ENCODE data around the gene CDKN2D. TPM values are rescaled to one million over a fixed set of nuclear protein-coding genes. Genes with fewer than 3 reads are reported as not detected.

Gene CDKN2D
- 10 to 100 TPM; 55.8 to 62.3 TPM for total RNA-seq

- H3K36me3 Mint-ChIP-seq, result peaks cover 28% of the 10 kb centered on the region
- peak within 1 kb of the TSS; percentile 91 for H3K4me3 Mint-ChIP-seq
- peak within 1 kb of the TSS; percentile 99 for H3K27ac Mint-ChIP-seq
- no peaks in the 10 kb centered on the region for H3K27me3 Mint-ChIP-seq
- DNase-seq, result peak; percentile 100
- H3K9me3 Mint-ChIP-seq, result no peaks in the 10 kb centered on the region
- H3K4me1 Mint-ChIP-seq, result peaks cover 27% of the 10 kb centered on the region
These were observed at the start of gene CDKN2D for GRCh38 chr19:10568826-10569651. Gene CDKN2D (minus strand): TSS chr19:10568979. CDS start chr19:10568653, 326 bp downstream.

GRCh38 chr19:10617409-10618121, 48.8 kb upstream of the CDKN2D start:
- peaks cover 34% of the 10 kb centered on the region for H3K36me3 Mint-ChIP-seq
- DNase-seq, result no peak
- H3K9me3 Mint-ChIP-seq, result no peaks in the 10 kb centered on the region
- peaks cover 34% of the 10 kb centered on the region for H3K4me1 Mint-ChIP-seq
- H3K4me3 Mint-ChIP-seq, result no peak overlapping the region
- H3K27ac Mint-ChIP-seq, result peak overlapping the region; percentile 76
- H3K27me3 Mint-ChIP-seq, result no peaks in the 10 kb centered on the region

GRCh38 chr19:10615429-10616023, 46.7 kb upstream of the CDKN2D start:
- Mint-ChIP-seq H3K36me3 (peaks cover 25% of the 10 kb centered on the region), H3K4me3 (no peak overlapping the region), H3K27ac (peak overlapping the region; percentile 42), H3K9me3 (no peaks in the 10 kb centered on the region), H3K4me1 (peaks cover 26% of the 10 kb centered on the region), H3K27me3 (no peaks in the 10 kb centered on the region)
- DNase-seq, result no peak

- Mint-ChIP-seq H3K27me3 (no peaks in the 10 kb centered on the region), H3K4me3 (no peak overlapping the region), H3K4me1 (peaks cover 24% of the 10 kb centered on the region), H3K36me3 (peaks cover 21% of the 10 kb centered on the region), H3K9me3 (no peaks in the 10 kb centered on the region), H3K27ac (no peak overlapping the region)
- DNase-seq, result no peak
These were observed 43.8 kb upstream of the CDKN2D start for GRCh38 chr19:10612499-10613119.

- H3K4me1 Mint-ChIP-seq, result peaks cover 26% of the 10 kb centered on the region
- H3K4me3 Mint-ChIP-seq, result no peak overlapping the region
- no peaks in the 10 kb centered on the region for H3K9me3 Mint-ChIP-seq
- H3K36me3 Mint-ChIP-seq, result peaks cover 24% of the 10 kb centered on the region
- DNase-seq, result no peak
- no peaks in the 10 kb centered on the region for H3K27me3 Mint-ChIP-seq
- H3K27ac Mint-ChIP-seq, result no peak overlapping the region
These were observed 43.1 kb upstream of the CDKN2D start for GRCh38 chr19:10611907-10612306.

- DNase-seq, result peak; percentile 16
- Mint-ChIP-seq H3K4me1 (peaks cover 23% of the 10 kb centered on the region), H3K27ac (peak overlapping the region; percentile 98), H3K4me3 (peak overlapping the region; percentile 96), H3K27me3 (no peaks in the 10 kb centered on the region), H3K36me3 (peaks cover 9% of the 10 kb centered on the region), H3K9me3 (no peaks in the 10 kb centered on the region)
These were observed 35.7 kb upstream of the CDKN2D start for GRCh38 chr19:10604460-10604980.

- peak; percentile 27 for DNase-seq
- peak overlapping the region; percentile 98 for H3K27ac Mint-ChIP-seq
- H3K36me3 Mint-ChIP-seq, result peaks cover 9% of the 10 kb centered on the region
- peak overlapping the region; percentile 96 for H3K4me3 Mint-ChIP-seq
- H3K27me3 Mint-ChIP-seq, result no peaks in the 10 kb centered on the region
- no peaks in the 10 kb centered on the region for H3K9me3 Mint-ChIP-seq
- peaks cover 23% of the 10 kb centered on the region for H3K4me1 Mint-ChIP-seq
These were observed 35.2 kb upstream of the CDKN2D start for GRCh38 chr19:10603873-10604459.

- Mint-ChIP-seq H3K4me3 (peak overlapping the region; percentile 96), H3K27ac (peak overlapping the region; percentile 98), H3K4me1 (peaks cover 23% of the 10 kb centered on the region), H3K36me3 (peaks cover 9% of the 10 kb centered on the region), H3K9me3 (no peaks in the 10 kb centered on the region), H3K27me3 (no peaks in the 10 kb centered on the region)
- peak; percentile 84 for DNase-seq
These were observed 34.5 kb upstream of the CDKN2D start for GRCh38 chr19:10603084-10603872.

- peak overlapping the region; percentile 96 for H3K4me3 Mint-ChIP-seq
- peak; percentile 89 for DNase-seq
- peaks cover 9% of the 10 kb centered on the region for H3K36me3 Mint-ChIP-seq
- H3K27ac Mint-ChIP-seq, result peak overlapping the region; percentile 98
- H3K9me3 Mint-ChIP-seq, result no peaks in the 10 kb centered on the region
- H3K4me1 Mint-ChIP-seq, result peaks cover 21% of the 10 kb centered on the region
- no peaks in the 10 kb centered on the region for H3K27me3 Mint-ChIP-seq
These were observed 33.7 kb upstream of the CDKN2D start for GRCh38 chr19:10602330-10603083.

GRCh38 chr19:10601999-10602329, 33.2 kb upstream of the CDKN2D start:
- Mint-ChIP-seq H3K27me3 (no peaks in the 10 kb centered on the region), H3K36me3 (peaks cover 6% of the 10 kb centered on the region), H3K9me3 (no peaks in the 10 kb centered on the region), H3K4me1 (peaks cover 20% of the 10 kb centered on the region), H3K4me3 (peak overlapping the region; percentile 79), H3K27ac (peak overlapping the region; percentile 80)
- DNase-seq, result no peak

GRCh38 chr19:10600149-10600548, 31.4 kb upstream of the CDKN2D start:
- H3K9me3 Mint-ChIP-seq, result no peaks in the 10 kb centered on the region
- no peaks in the 10 kb centered on the region for H3K27me3 Mint-ChIP-seq
- H3K4me1 Mint-ChIP-seq, result peaks cover 32% of the 10 kb centered on the region
- H3K27ac Mint-ChIP-seq, result no peak overlapping the region
- H3K36me3 Mint-ChIP-seq, result peaks cover 6% of the 10 kb centered on the region
- no peak for DNase-seq
- H3K4me3 Mint-ChIP-seq, result no peak overlapping the region

- peak overlapping the region; percentile 47 for H3K27ac Mint-ChIP-seq
These were observed 25.2 kb upstream of the CDKN2D start for GRCh38 chr19:10593820-10594637.

GRCh38 chr19:10593148-10593547, 24.4 kb upstream of the CDKN2D start:
- Mint-ChIP-seq H3K4me1 (peaks cover 24% of the 10 kb centered on the region), H3K4me3 (no peak overlapping the region), H3K27ac (no peak overlapping the region), H3K27me3 (no peaks in the 10 kb centered on the region), H3K36me3 (no peaks in the 10 kb centered on the region), H3K9me3 (no peaks in the 10 kb centered on the region)
- no peak for DNase-seq

More at GRCh38 chr19:10593820-10594637, 25.2 kb upstream of the CDKN2D start:
- Mint-ChIP-seq H3K27me3 (no peaks in the 10 kb centered on the region), H3K36me3 (no peaks in the 10 kb centered on the region), H3K4me3 (no peak overlapping the region), H3K4me1 (peaks cover 24% of the 10 kb centered on the region), H3K9me3 (no peaks in the 10 kb centered on the region)
- no peak for DNase-seq
